Sigmoid colon (tissue), 7 donors: ENCODE measurements around the gene RHOU. TPM values are rescaled to one million over a fixed set of nuclear protein-coding genes. Genes with fewer than 3 reads are reported as not detected.

ENCODE experiments used
- DNase-seq: peaks from one replicate; pipeline ENCODE4 v3.0.0-alpha.2; 2019
- H3K27ac ChIP-seq, 4 donors: fragments of 200-600 bp; sonication (generic); one replicate each; pipeline ENCODE4 v1.5.1; 2016 to 2019; ENCODE audit warnings: mild to moderate bottlenecking in 1 of 4
- H3K27me3 ChIP-seq, 3 donors: fragments of 200-600 bp; sonication (generic); one replicate each; pipeline ENCODE4 v1.5.1; 2019; ENCODE audit warnings: mild to moderate bottlenecking in 1 of 3
- H3K36me3 ChIP-seq, 4 donors: fragments of 200-600 bp; sonication (generic); one replicate each; pipeline ENCODE4 v1.5.1; 2016 to 2019
- H3K4me1 ChIP-seq, 4 donors: fragments of 200-600 bp; sonication (generic); one replicate each; pipeline ENCODE4 v1.5.1; 2017 to 2019
- H3K4me3 ChIP-seq, 4 donors: fragments of 200-600 bp; sonication (generic); one replicate each; pipeline ENCODE4 v1.5.1; 2017 to 2019; ENCODE audit warnings: mild to moderate bottlenecking in 2 of 4, moderate library complexity in 1 of 4
- H3K9me3 ChIP-seq, 4 donors: fragments of 200-600 bp in 3 of 4; sonication (generic) in 3 of 4; one replicate each; pipeline versions ENCODE4 v1.5.1 to v1.6.1; 2013 to 2019
- EP300 ChIP-seq, 4 donors: sonication (generic); formaldehyde crosslinking; IDR thresholded peaks; one replicate each; pipeline ENCODE4 v1.6.1; 2017; ENCODE audit warnings: antibody characterized with exemption in 4 of 4
- POLR2A ChIP-seq, 2 donors: fragments of 450-650 bp; IDR thresholded peaks; one replicate each; pipeline ENCODE4 v1.6.1; 2016; ENCODE audit warnings: antibody characterized with exemption in 2 of 2, mild to moderate bottlenecking in 2 of 2, moderate library complexity in 2 of 2
- POLR2AphosphoS5 ChIP-seq, 4 donors: sonication (generic); formaldehyde crosslinking; IDR thresholded peaks; one replicate each; pipeline ENCODE4 v1.6.1; 2017; ENCODE audit warnings: antibody characterized with exemption in 4 of 4
- WGBS, 2 donors: extraction: QIAGEN DNeasy Blood & Tissue Kit; methylation state at CpG; one replicate each; pipeline ENCODE4 v1.1.7; 2013; 5-methylcytosine and 5-hydroxymethylcytosine counted together
- intact Hi-C: fragments of 100-400 bp; cut with DNase I; formaldehyde crosslinking; loops from one replicate; pipeline ENCODE4 v1.15.1; 2023
- polyA plus RNA-seq, 3 donors: library from polyadenylated mRNA; stranded (reverse); fragments of 200-250 nt; gene quantifications; one replicate each; pipeline ENCODE4 v1.2.3, GENCODE V29; 2013
- total RNA-seq, 4 donors: library from RNA; depleted of rRNA; stranded (reverse); fragments of >200 nt; gene quantifications; one replicate each; pipeline ENCODE4 v1.1.0, GENCODE V29; 2016
- TF ChIP-seq, protein P1 (sequence below), 4 experiments: fragments of 450-650 bp in 3 of 4; fragments of 200-600 bp in 1 of 4; IDR thresholded peaks; one replicate each; pipeline ENCODE4 v1.5.1; 2016 to 2019; ENCODE audit warnings: antibody characterized with exemption in 4 of 4, mild to moderate bottlenecking in 3 of 4, moderate library complexity in 2 of 4
- donor health status: healthy with polysubstance abuse.
- donor health status: Bipolar disorder and iron deficiency.
- donor health status: healthy.

The RHOU gene
- total and polyA plus RNA-seq, 7 donors: 9.7 to 58.7 (median 18.3) TPM

DNA sequence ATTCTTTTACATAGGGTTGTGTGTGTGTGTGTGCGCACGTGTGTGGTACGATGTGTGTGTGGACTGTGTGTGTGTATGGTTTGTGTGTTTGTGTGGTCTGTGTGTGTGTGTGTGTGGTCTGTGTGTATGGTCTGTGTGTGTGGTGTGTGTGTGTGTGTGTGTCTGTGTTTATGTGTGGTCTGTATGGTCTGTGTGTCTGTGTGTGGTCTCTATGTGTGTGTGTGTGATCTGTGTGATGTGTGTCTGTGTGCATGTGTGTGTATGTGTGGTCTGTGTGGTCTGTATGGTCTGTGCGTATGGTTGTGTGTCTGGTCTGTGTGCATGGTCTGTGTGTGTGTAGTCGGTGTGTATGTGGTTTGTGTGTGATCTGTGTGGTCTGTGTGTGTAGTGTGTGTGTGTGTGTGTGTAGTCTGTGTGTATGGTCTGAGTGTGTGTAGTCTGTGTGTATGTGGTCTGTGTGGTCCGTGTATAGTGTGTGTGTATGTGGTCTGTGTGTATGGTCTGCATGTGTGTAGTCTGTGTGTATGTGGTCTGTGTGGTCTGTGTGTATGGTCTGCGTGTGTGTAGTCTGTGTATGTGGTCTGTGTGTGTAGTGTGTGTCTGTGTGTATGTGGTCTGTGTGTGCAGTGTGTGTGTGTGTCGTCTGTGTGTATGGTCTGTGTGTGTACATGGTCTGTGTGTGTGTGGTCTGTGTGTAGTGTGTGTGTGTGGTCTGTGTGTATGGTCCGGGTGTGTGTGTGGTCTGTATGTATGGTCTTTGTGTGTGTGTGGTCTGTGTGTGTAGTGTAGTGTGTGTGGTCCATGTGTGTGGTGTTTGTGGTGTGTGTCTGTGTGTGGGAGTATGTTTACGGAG, 46.8 kb downstream of the RHOU start:
- Histone ChIP-seq H3K4me3 (no peak overlapping the region), H3K4me1 (peaks cover 0 to 9% (median 0%) of the 10 kb centered on the region in 4 donors), H3K9me3 (no peaks in the 10 kb centered on the region), H3K27me3 (no peaks in the 10 kb centered on the region), H3K36me3 (no peaks in the 10 kb centered on the region), H3K27ac (no peak overlapping the region)
- WGBS, 2 donors: 69 to 78% methylated on average over 10 of the region's 10 CpGs
- DNase-seq: no peak
- intact Hi-C loops: no loop called here
- no peak for TF ChIP-seq EP300 (IDR thresholded peaks at IDR 0.05)
- no peak for TF ChIP-seq POLR2AphosphoS5 (IDR thresholded peaks at IDR 0.05)
- TF ChIP-seq, protein P1, sequence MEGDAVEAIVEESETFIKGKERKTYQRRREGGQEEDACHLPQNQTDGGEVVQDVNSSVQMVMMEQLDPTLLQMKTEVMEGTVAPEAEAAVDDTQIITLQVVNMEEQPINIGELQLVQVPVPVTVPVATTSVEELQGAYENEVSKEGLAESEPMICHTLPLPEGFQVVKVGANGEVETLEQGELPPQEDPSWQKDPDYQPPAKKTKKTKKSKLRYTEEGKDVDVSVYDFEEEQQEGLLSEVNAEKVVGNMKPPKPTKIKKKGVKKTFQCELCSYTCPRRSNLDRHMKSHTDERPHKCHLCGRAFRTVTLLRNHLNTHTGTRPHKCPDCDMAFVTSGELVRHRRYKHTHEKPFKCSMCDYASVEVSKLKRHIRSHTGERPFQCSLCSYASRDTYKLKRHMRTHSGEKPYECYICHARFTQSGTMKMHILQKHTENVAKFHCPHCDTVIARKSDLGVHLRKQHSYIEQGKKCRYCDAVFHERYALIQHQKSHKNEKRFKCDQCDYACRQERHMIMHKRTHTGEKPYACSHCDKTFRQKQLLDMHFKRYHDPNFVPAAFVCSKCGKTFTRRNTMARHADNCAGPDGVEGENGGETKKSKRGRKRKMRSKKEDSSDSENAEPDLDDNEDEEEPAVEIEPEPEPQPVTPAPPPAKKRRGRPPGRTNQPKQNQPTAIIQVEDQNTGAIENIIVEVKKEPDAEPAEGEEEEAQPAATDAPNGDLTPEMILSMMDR (IDR thresholded peaks at IDR 0.05): no peak
- TF ChIP-seq POLR2A (IDR thresholded peaks at IDR 0.05): no peak

DNA sequence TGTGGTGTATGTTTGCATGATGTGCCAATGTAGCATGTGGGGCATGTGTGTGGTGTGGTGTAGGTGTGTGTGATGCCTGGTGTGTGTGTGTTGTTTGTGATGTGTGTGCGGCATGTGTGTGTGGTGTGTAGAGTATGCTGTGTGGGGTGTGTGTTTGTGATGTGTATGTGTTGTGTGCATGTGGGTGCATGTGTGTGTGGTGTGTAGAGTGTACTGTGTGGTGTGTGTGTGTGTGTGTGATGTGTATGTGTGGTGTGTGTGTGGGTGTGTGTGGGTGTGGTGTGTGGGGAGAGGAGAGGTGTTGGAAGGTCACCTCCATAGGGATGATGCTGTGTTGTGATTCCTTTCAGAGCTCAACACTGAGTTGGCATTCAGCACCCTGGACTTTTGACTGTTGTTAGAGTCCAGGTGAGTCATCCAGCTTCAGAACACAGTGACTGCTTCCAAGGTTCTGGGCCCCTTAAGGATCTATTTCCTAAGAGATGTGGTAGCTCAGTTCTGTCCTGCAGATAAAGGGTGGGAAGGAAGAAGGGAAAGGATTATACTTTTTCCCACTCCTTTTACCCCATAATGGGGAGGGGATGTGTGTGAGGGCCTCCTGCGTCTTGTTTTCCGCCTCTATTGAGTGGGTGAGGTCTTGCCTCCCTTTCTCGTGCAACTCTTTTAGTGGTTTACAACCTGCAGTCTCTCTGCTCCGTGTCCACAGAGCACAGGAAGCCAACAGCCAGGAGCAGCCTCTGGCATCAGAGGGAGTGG, 47.6 kb downstream of the RHOU start:
- Histone ChIP-seq H3K4me1 (peaks cover 0 to 9% (median 0%) of the 10 kb centered on the region in 4 donors), H3K9me3 (no peaks in the 10 kb centered on the region), H3K36me3 (no peaks in the 10 kb centered on the region), H3K27ac (no peak overlapping the region), H3K27me3 (no peaks in the 10 kb centered on the region), H3K4me3 (no peak overlapping the region)
- no peak for DNase-seq
- intact Hi-C loops: no loop called here
- TF ChIP-seq POLR2AphosphoS5 (IDR thresholded peaks at IDR 0.05): no peak
- TF ChIP-seq EP300 (IDR thresholded peaks at IDR 0.05): no peak
- no peak for TF ChIP-seq POLR2A (IDR thresholded peaks at IDR 0.05)
- TF ChIP-seq, protein P1 (IDR thresholded peaks at IDR 0.05): no peak
- 23 to 69% methylated on average over 5 of the region's 5 CpGs for WGBS, 2 donors

DNA sequence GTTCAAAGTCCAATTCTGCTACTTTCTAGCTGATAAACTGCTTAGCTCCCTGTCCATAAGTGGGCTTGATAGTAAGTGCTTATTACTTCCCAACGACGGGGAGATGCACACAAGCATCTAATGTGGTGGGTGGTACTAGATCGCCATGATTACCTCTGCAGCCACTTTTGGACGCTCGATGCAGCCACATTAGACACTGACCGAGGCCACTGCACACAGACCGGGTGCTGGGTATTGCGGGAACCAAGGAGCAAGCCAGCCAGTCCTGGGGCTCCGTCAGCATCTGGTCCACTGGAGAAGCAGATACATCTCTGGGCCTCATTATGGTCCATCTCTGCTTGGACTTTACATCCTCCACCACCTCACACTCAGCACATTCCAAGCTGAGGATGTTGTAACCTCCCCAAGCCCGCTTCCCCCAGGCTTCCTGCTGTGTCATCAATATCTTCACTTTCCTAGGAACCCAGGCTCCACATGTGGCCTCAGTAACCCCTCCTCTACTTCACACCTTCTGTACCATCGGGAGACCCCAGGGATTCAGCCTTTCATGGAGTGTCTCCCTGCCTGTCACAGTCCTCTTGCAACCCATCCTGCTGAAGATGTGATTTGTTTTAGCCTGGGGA, 48.2 kb downstream of the RHOU start:
- intact Hi-C loops: no loop called here
- no peaks in the 10 kb centered on the region for H3K27me3 ChIP-seq
- H3K9me3 ChIP-seq: no peaks in the 10 kb centered on the region
- H3K36me3 ChIP-seq: no peaks in the 10 kb centered on the region
- no peak for DNase-seq
- peaks cover 0 to 9% (median 0%) of the 10 kb centered on the region in 4 donors for H3K4me1 ChIP-seq
- TF ChIP-seq, protein P1 (IDR thresholded peaks at IDR 0.05): no peak
- TF ChIP-seq EP300 (IDR thresholded peaks at IDR 0.05) (no peak), POLR2AphosphoS5 (IDR thresholded peaks at IDR 0.05) (no peak), POLR2A (IDR thresholded peaks at IDR 0.05) (no peak)
- no peak overlapping the region for H3K27ac ChIP-seq
- WGBS, 2 donors: 56 to 85% methylated on average over 11 of the region's 11 CpGs
- H3K4me3 ChIP-seq: no peak overlapping the region

DNA sequence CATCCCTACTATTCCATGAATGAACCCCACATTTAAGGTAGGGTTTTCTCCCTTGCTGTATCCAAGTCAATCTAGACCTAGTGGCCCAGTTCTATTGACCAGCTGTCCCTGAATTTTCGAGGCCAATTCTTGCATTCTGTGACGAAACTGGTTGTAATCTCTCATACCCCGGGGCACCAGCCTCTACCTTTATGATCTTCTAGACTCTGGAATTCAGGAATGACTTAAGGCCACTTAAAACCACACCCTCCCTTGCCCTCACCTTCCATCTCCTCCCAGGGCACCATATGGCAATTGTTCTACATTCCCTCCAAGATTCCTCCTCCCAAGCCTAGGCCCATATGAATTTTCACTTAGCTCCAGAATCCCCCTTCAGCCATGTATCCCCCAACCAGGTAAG, 48.9 kb downstream of the RHOU start:
- no peaks in the 10 kb centered on the region for H3K36me3 ChIP-seq
- intact Hi-C loops: no loop called here
- no peak overlapping the region for H3K4me3 ChIP-seq
- no peaks in the 10 kb centered on the region for H3K9me3 ChIP-seq
- H3K27ac ChIP-seq: no peak overlapping the region
- H3K4me1 ChIP-seq: peaks cover 0 to 9% (median 0%) of the 10 kb centered on the region in 4 donors
- no peaks in the 10 kb centered on the region for H3K27me3 ChIP-seq
- TF ChIP-seq, protein P1 (IDR thresholded peaks at IDR 0.05): no peak
- TF ChIP-seq EP300 (IDR thresholded peaks at IDR 0.05): no peak
- DNase-seq: no peak
- WGBS, 2 donors: 36 to 72% methylated on average over 3 of the region's 3 CpGs
